Measurements from ENCODE around the gene KRT27. TPM values are rescaled to one million over a fixed set of nuclear protein-coding genes. Genes with fewer than 3 reads are reported as not detected.

Gene KRT27
- total and polyA plus RNA-seq, 2 experiments from 2014 or later = not detected

DNA sequence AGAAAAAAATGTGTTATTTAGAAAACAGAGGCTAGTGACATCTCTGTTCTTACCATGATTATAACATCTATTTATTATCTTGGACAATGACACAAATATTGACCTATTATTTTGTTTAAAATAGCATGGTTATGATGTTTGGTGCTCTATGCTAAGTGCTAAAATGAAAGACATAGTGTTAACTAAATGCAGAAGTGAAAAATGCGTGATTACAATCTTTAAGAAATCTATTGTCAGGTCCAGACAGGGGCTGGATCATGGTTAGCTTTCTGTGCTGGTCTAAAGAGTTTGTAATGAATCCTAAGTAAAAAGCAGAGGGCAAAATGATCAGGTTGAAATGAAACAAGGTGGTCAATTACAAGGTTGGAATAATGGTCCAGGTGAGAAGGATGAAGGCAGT lies 18.0 kb upstream of the KRT27 start:
- no peak for TF ChIP-seq JUNB (IDR thresholded peaks at IDR 0.05; ENCODE audit: unreplicated experiment)
- TF ChIP-seq ETS1 (IDR thresholded peaks at IDR 0.05) = no peak
- TF ChIP-seq EZH2phosphoT487 (IDR thresholded peaks at IDR 0.05; ENCODE audit: unreplicated experiment) = no peak
- no peak for TF ChIP-seq POLR2AphosphoS5 (IDR thresholded peaks at IDR 0.05; ENCODE audit: low read depth)
- TF ChIP-seq, protein P1, sequence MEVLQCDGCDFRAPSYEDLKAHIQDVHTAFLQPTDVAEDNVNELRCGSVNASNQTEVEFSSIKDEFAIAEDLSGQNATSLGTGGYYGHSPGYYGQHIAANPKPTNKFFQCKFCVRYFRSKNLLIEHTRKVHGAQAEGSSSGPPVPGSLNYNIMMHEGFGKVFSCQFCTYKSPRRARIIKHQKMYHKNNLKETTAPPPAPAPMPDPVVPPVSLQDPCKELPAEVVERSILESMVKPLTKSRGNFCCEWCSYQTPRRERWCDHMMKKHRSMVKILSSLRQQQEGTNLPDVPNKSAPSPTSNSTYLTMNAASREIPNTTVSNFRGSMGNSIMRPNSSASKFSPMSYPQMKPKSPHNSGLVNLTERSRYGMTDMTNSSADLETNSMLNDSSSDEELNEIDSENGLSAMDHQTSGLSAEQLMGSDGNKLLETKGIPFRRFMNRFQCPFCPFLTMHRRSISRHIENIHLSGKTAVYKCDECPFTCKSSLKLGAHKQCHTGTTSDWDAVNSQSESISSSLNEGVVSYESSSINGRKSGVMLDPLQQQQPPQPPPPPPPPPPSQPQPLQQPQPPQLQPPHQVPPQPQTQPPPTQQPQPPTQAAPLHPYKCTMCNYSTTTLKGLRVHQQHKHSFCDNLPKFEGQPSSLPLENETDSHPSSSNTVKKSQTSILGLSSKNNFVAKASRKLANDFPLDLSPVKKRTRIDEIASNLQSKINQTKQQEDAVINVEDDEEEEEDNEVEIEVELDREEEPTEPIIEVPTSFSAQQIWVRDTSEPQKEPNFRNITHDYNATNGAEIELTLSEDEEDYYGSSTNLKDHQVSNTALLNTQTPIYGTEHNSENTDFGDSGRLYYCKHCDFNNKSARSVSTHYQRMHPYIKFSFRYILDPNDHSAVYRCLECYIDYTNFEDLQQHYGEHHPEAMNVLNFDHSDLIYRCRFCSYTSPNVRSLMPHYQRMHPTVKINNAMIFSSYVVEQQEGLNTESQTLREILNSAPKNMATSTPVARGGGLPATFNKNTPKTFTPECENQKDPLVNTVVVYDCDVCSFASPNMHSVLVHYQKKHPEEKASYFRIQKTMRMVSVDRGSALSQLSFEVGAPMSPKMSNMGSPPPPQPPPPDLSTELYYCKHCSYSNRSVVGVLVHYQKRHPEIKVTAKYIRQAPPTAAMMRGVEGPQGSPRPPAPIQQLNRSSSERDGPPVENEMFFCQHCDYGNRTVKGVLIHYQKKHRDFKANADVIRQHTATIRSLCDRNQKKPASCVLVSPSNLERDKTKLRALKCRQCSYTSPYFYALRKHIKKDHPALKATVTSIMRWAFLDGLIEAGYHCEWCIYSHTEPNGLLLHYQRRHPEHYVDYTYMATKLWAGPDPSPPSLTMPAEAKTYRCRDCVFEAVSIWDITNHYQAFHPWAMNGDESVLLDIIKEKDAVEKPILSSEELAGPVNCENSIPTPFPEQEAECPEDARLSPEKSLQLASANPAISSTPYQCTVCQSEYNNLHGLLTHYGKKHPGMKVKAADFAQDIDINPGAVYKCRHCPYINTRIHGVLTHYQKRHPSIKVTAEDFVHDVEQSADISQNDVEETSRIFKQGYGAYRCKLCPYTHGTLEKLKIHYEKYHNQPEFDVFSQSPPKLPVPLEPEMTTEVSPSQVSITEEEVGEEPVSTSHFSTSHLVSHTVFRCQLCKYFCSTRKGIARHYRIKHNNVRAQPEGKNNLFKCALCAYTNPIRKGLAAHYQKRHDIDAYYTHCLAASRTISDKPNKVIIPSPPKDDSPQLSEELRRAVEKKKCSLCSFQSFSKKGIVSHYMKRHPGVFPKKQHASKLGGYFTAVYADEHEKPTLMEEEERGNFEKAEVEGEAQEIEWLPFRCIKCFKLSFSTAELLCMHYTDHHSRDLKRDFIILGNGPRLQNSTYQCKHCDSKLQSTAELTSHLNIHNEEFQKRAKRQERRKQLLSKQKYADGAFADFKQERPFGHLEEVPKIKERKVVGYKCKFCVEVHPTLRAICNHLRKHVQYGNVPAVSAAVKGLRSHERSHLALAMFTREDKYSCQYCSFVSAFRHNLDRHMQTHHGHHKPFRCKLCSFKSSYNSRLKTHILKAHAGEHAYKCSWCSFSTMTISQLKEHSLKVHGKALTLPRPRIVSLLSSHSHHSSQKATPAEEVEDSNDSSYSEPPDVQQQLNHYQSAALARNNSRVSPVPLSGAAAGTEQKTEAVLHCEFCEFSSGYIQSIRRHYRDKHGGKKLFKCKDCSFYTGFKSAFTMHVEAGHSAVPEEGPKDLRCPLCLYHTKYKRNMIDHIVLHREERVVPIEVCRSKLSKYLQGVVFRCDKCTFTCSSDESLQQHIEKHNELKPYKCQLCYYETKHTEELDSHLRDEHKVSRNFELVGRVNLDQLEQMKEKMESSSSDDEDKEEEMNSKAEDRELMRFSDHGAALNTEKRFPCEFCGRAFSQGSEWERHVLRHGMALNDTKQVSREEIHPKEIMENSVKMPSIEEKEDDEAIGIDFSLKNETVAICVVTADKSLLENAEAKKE (CRISPR knock-in tag; IDR thresholded peaks at IDR 0.05) = no peak
- TF ChIP-seq, protein P2, sequence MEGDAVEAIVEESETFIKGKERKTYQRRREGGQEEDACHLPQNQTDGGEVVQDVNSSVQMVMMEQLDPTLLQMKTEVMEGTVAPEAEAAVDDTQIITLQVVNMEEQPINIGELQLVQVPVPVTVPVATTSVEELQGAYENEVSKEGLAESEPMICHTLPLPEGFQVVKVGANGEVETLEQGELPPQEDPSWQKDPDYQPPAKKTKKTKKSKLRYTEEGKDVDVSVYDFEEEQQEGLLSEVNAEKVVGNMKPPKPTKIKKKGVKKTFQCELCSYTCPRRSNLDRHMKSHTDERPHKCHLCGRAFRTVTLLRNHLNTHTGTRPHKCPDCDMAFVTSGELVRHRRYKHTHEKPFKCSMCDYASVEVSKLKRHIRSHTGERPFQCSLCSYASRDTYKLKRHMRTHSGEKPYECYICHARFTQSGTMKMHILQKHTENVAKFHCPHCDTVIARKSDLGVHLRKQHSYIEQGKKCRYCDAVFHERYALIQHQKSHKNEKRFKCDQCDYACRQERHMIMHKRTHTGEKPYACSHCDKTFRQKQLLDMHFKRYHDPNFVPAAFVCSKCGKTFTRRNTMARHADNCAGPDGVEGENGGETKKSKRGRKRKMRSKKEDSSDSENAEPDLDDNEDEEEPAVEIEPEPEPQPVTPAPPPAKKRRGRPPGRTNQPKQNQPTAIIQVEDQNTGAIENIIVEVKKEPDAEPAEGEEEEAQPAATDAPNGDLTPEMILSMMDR (conservative IDR thresholded peaks at IDR 0.05; ENCODE audit: low read depth in 2 of 2) = no peak
- TF ChIP-seq CREB1 (CRISPR knock-in tag; IDR thresholded peaks at IDR 0.05; ENCODE audit: low read depth) = no peak
- no peak for TF ChIP-seq REST (IDR thresholded peaks at IDR 0.05; ENCODE audit: unreplicated experiment)
- TF ChIP-seq ZNF331 (CRISPR knock-in tag; IDR thresholded peaks at IDR 0.05; ENCODE audit: low read depth) = no peak
- TF ChIP-seq STAT1 (IDR thresholded peaks at IDR 0.05; ENCODE audit: unreplicated experiment) = no peak
- TF ChIP-seq EZH2 (IDR thresholded peaks at IDR 0.05; ENCODE audit: low read depth, unreplicated experiment) = no peak
- no peak for TF ChIP-seq NANOG (IDR thresholded peaks at IDR 0.05; ENCODE audit: borderline replicate concordance)
- TF ChIP-seq ZNF114 (CRISPR knock-in tag; IDR thresholded peaks at IDR 0.05) = no peak
- H3K4me2 ChIP-seq = no peak overlapping the region
- H3K9me2 ChIP-seq (ENCODE audit: insufficient read depth) = no peaks in the 10 kb centered on the region
- ATAC-seq (no peak), DNase-seq (ENCODE audit: low spot score) (no peak)
- H3K27me3 ChIP-seq (ENCODE audit: insufficient read depth) = 0 out of 2 replicates have a peak, but pooled peaks cover 3% of the 10 kb centered on the region
- no peaks in the 10 kb centered on the region for H3F3A ChIP-seq (replicated peaks; ENCODE audit: low read depth)
- 0 out of 3 replicates have a peak, but pooled peaks cover 4% of the 10 kb centered on the region for H3K9me3 Mint-ChIP-seq
- no peak overlapping the region for H3K4me3 ChIP-seq
- H3K27me3 Mint-ChIP-seq (ENCODE audit: insufficient read depth, low read depth, poor library complexity) = peaks cover 5% of the 10 kb centered on the region
- H2AFZ ChIP-seq = no peak overlapping the region
- no peaks in the 10 kb centered on the region for H3K4me1 ChIP-seq (ENCODE audit: insufficient read depth)
- no peaks in the 10 kb centered on the region for H3K79me2 ChIP-seq (replicated peaks; ENCODE audit: insufficient read depth)
- no peak overlapping the region for H3K27ac ChIP-seq (ENCODE audit: low read depth)
- H3K27ac Mint-ChIP-seq = no peak overlapping the region
- H4K20me1 ChIP-seq (replicated peaks; ENCODE audit: insufficient read depth) = no peaks in the 10 kb centered on the region
- no peaks in the 10 kb centered on the region for H3K36me3 ChIP-seq (ENCODE audit: insufficient read depth)
- H3K36me3 Mint-ChIP-seq (ENCODE audit: low read depth) = no peaks in the 10 kb centered on the region
- H3K4me3 Mint-ChIP-seq = no peak overlapping the region
- H3K4me1 Mint-ChIP-seq = peaks cover 6% of the 10 kb centered on the region
